SU-DHL-6 (cell line): ENCODE measurements around the gene ZNF337.

Experiments used
- CTCF ChIP-seq: fragments of 200-600 bp; sonication (generic); IDR thresholded peaks from one replicate; pipeline ENCODE4 v1.5.1; 2017; ENCODE audit warnings: antibody characterized with exemption, mild to moderate bottlenecking, low read length, moderate library complexity; ENCODE audit not compliant: insufficient read depth, poor library complexity, severe bottlenecking
- EZH2phosphoT487 ChIP-seq: fragments of 200-600 bp; sonication (generic), shearing (Covaris generic); conservative IDR thresholded peaks from 2 replicates; pipeline ENCODE4 v1.6.1; 2018; ENCODE audit warnings: mild to moderate bottlenecking, antibody characterized with exemption, low read length, moderate library complexity, mixed read lengths

- TF ChIP-seq CTCF (no peak), EZH2phosphoT487 (no peak)
Observed at GRCh38 chr20:25726357-25726756, 29.7 kb upstream of the ZNF337 start.
